K562 (cell line): Measurements from ENCODE around the gene YBEY. TPM values are rescaled to one million over a fixed set of nuclear protein-coding genes. Genes with fewer than 3 reads are reported as not detected.

Experiments used
- BCOR ChIP-seq: fragments of 450-650 bp; IDR thresholded peaks from 2 replicates; pipeline ENCODE4 v1.6.1; 2016
- ETS2 ChIP-seq: IDR thresholded peaks from 2 replicates; pipeline ENCODE4 v1.6.1; 2016; ENCODE audit warnings: borderline replicate concordance, missing genetic modification characterization, mild to moderate bottlenecking, moderate library complexity, missing compliant biosample characterization; ENCODE audit not compliant: poor library complexity, severe bottlenecking
- FOXK2 ChIP-seq, 2 experiments: fragments of 450-650 bp; IDR thresholded peaks in 1 of 2; conservative IDR thresholded peaks in 1 of 2; 2 replicates each; pipeline ENCODE4 v1.6.1; 2016; ENCODE audit warnings: low read depth in 2 of 2, mild to moderate bottlenecking in 1 of 2
- KAT8 ChIP-seq: fragments of 450-650 bp; IDR thresholded peaks from 2 replicates; pipeline ENCODE4 v1.6.1; 2016; ENCODE audit warnings: low read depth, mild to moderate bottlenecking
- MAFF ChIP-seq: IDR thresholded peaks from 2 replicates; pipeline ENCODE4 v1.6.1; 2012; ENCODE audit warnings: low read length, improper control_type of control experiment
- PRDM10 ChIP-seq: fragments of 450-650 bp; IDR thresholded peaks from 2 replicates; pipeline ENCODE4 v1.6.1; 2018; ENCODE audit not compliant: partially characterized antibody
- SMARCA4 ChIP-seq: fragments of 450-650 bp; IDR thresholded peaks from 2 replicates; pipeline ENCODE4 v1.6.1; 2016
- SOX6 ChIP-seq: fragments of 450-650 bp; IDR thresholded peaks from 2 replicates; pipeline ENCODE4 v1.6.1; 2014; ENCODE audit warnings: mild to moderate bottlenecking
- SPI1 ChIP-seq: IDR thresholded peaks from 2 replicates; pipeline ENCODE4 v1.6.1; 2011; ENCODE audit warnings: low read depth, low read length, control low read depth, borderline replicate concordance
- TAF9B ChIP-seq: fragments of 450-650 bp; IDR thresholded peaks from 2 replicates; pipeline ENCODE4 v1.6.1; 2018; ENCODE audit warnings: mild to moderate bottlenecking; ENCODE audit not compliant: partially characterized antibody
- TCF3 ChIP-seq: sonication (generic); formaldehyde crosslinking; IDR thresholded peaks from 2 replicates; pipeline ENCODE4 v1.4.0; 2020; ENCODE audit warnings: mild to moderate bottlenecking, missing genetic modification reagents
- ZBTB2 ChIP-seq: fragments of 450-650 bp; IDR thresholded peaks from 2 replicates; pipeline ENCODE4 v1.6.1; 2016; ENCODE audit warnings: antibody characterized with exemption
- ZNF124 ChIP-seq: sonication (generic); formaldehyde crosslinking; IDR thresholded peaks from 2 replicates; pipeline ENCODE4 v1.8.1; 2022; ENCODE audit warnings: missing genetic modification reagents
- ZNF384 ChIP-seq: IDR thresholded peaks from 2 replicates; pipeline ENCODE4 v1.6.1; 2012; ENCODE audit warnings: low read depth, low read length, improper control_type of control experiment
- ZNF696 ChIP-seq: fragments of 250-450 bp; sonication (Bioruptor Pico); conservative IDR thresholded peaks from 2 replicates; pipeline ENCODE4 v1.4.0; 2020; ENCODE audit warnings: mild to moderate bottlenecking, moderate library complexity
- polyA plus RNA-seq, 8 experiments: library from polyadenylated mRNA; depleted of rRNA in 4 of 8; stranded (reverse) in 5 of 8; unstranded in 3 of 8; fragments of >200 nt; fragmentation: Nextera tagmentation in 2 of 8; fragmentation: Illumina TruSeq in 1 of 8; extraction: Ambion mirVana in 2 of 8; extraction: Trizol in 1 of 8; gene quantifications; 2 replicates each; pipeline versions ENCODE4 v1.2.1 to v1.2.3, GENCODE V29; 2011 to 2014; ENCODE audit warnings: inconsistent platforms in 1 of 8, missing spikeins in 1 of 8
- total RNA-seq, 7 experiments: library from RNA; depleted of rRNA in 6 of 7; stranded (reverse); fragments of >200 nt in 6 of 7; fragmentation: Illumina TruSeq in 2 of 7; extraction: Trizol in 2 of 7; gene quantifications; 2 replicates each; pipeline versions ENCODE4 v1.2.1 to v1.2.3, GENCODE V29; 2011 to 2021; ENCODE audit warnings: low replicate concordance in 1 of 7
- TF ChIP-seq, protein P1 (sequence below): fragments of 250-450 bp; sonication (Bioruptor Pico); IDR thresholded peaks from 2 replicates; pipeline ENCODE4 v1.4.0; 2020
- TF ChIP-seq, protein P2 (sequence below), 2 experiments: fragments of 450-650 bp; conservative IDR thresholded peaks; 2 replicates each; pipeline ENCODE4 v1.6.1; 2017; ENCODE audit warnings: mild to moderate bottlenecking in 2 of 2, moderate library complexity in 2 of 2

The YBEY gene
- total and polyA plus RNA-seq, 9 of the 15 experiments (the other 6 are each of a cell fraction or from before 2014, with no cell fraction given): 6.4 to 28.0 (median 12.4) TPM

- no peak for TF ChIP-seq MAFF
- TF ChIP-seq SMARCA4: peak; percentile 100
- peak; percentile 97 for TF ChIP-seq SOX6
- no peak for TF ChIP-seq SPI1
- no peak for TF ChIP-seq KAT8
- no peak for TF ChIP-seq ZNF696
- TF ChIP-seq ZNF124 (CRISPR knock-in tag): no peak
- TF ChIP-seq ZBTB2: peak; percentile 85
- TF ChIP-seq ETS2 (tag): no peak
- TF ChIP-seq, protein P1, sequence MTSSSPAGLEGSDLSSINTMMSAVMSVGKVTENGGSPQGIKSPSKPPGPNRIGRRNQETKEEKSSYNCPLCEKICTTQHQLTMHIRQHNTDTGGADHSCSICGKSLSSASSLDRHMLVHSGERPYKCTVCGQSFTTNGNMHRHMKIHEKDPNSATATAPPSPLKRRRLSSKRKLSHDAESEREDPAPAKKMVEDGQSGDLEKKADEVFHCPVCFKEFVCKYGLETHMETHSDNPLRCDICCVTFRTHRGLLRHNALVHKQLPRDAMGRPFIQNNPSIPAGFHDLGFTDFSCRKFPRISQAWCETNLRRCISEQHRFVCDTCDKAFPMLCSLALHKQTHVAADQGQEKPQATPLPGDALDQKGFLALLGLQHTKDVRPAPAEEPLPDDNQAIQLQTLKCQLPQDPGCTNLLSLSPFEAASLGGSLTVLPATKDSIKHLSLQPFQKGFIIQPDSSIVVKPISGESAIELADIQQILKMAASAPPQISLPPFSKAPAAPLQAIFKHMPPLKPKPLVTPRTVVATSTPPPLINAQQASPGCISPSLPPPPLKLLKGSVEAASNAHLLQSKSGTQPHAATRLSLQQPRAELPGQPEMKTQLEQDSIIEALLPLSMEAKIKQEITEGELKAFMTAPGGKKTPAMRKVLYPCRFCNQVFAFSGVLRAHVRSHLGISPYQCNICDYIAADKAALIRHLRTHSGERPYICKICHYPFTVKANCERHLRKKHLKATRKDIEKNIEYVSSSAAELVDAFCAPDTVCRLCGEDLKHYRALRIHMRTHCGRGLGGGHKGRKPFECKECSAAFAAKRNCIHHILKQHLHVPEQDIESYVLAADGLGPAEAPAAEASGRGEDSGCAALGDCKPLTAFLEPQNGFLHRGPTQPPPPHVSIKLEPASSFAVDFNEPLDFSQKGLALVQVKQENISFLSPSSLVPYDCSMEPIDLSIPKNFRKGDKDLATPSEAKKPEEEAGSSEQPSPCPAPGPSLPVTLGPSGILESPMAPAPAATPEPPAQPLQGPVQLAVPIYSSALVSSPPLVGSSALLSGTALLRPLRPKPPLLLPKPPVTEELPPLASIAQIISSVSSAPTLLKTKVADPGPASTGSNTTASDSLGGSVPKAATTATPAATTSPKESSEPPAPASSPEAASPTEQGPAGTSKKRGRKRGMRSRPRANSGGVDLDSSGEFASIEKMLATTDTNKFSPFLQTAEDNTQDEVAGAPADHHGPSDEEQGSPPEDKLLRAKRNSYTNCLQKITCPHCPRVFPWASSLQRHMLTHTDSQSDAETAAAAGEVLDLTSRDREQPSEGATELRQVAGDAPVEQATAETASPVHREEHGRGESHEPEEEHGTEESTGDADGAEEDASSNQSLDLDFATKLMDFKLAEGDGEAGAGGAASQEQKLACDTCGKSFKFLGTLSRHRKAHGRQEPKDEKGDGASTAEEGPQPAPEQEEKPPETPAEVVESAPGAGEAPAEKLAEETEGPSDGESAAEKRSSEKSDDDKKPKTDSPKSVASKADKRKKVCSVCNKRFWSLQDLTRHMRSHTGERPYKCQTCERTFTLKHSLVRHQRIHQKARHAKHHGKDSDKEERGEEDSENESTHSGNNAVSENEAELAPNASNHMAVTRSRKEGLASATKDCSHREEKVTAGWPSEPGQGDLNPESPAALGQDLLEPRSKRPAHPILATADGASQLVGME (CRISPR knock-in tag): no peak
- peak; percentile 97 for TF ChIP-seq BCOR
- TF ChIP-seq TAF9B: peak; percentile 64
- TF ChIP-seq, protein P2, sequence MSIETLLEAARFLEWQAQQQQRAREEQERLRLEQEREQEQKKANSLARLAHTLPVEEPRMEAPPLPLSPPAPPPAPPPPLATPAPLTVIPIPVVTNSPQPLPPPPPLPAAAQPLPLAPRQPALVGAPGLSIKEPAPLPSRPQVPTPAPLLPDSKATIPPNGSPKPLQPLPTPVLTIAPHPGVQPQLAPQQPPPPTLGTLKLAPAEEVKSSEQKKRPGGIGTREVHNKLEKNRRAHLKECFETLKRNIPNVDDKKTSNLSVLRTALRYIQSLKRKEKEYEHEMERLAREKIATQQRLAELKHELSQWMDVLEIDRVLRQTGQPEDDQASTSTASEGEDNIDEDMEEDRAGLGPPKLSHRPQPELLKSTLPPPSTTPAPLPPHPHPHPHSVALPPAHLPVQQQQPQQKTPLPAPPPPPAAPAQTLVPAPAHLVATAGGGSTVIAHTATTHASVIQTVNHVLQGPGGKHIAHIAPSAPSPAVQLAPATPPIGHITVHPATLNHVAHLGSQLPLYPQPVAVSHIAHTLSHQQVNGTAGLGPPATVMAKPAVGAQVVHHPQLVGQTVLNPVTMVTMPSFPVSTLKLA (conservative IDR thresholded peaks at IDR 0.05): peak; percentile 30 to 83; a peak in 3 of 4 replicates
- peak; percentile 97 to 99 for TF ChIP-seq FOXK2 (conservative IDR thresholded peaks at IDR 0.05 in 1 of 2, IDR thresholded peaks at IDR 0.05 in 1 of 2; ENCODE audit: low read depth in 2 of 2)
- TF ChIP-seq ZNF384: peak; percentile 100
- TF ChIP-seq TCF3 (CRISPR knock-in tag): peak; percentile 100
- TF ChIP-seq PRDM10: no peak
Measured at GRCh38 chr21:46320331-46320801, 34.2 kb downstream of the YBEY start (continued).
